ENCODE results near the gene TCF4. TPM values are rescaled to one million over a fixed set of nuclear protein-coding genes. Genes with fewer than 3 reads are reported as not detected.

Gene TCF4
- total RNA-seq, 1 donor from 2014 or later, result 115 TPM

GRCh38 chr18:55227771-55228170 is 360.2 kb downstream of the TCF4 start:
- no peaks in the 10 kb centered on the region for H4K20me1 ChIP-seq (ENCODE audit: insufficient read depth, low read length)
- DNase-seq (ENCODE audit: low read depth) (no peak), FAIRE-seq (no peak)
- peak overlapping the region; percentile 55 for H3K4me2 ChIP-seq (ENCODE audit: low read length)
- no peak for TF ChIP-seq EZH2 (IDR thresholded peaks at IDR 0.05; ENCODE audit: insufficient read depth, low read length)
- no peak for TF ChIP-seq CTCF (IDR thresholded peaks at IDR 0.05; ENCODE audit: insufficient read depth, low read depth, low read length)
- H3K9ac ChIP-seq (ENCODE audit: low read length), result peak overlapping the region; percentile 25
- no peaks in the 10 kb centered on the region for H3K79me2 ChIP-seq (ENCODE audit: insufficient read depth, low read length)
- peaks cover 9% of the 10 kb centered on the region for H3K36me3 Mint-ChIP-seq (ENCODE audit: low read depth, unreplicated experiment)
- H3K36me3 ChIP-seq (ENCODE audit: insufficient read depth, low read length), result peaks cover 22% of the 10 kb centered on the region
- no peaks in the 10 kb centered on the region for H3K9me3 Mint-ChIP-seq (ENCODE audit: unreplicated experiment)
- no peaks in the 10 kb centered on the region for H3K27me3 ChIP-seq (ENCODE audit: insufficient read depth, low read length)
- H3K4me1 ChIP-seq (ENCODE audit: insufficient read depth, low read length), result peaks cover 11% of the 10 kb centered on the region
- H3K27ac ChIP-seq (ENCODE audit: low read depth, low read length), result peak overlapping the region; percentile 39
- no peak overlapping the region for H2AFZ ChIP-seq (ENCODE audit: low read depth, low read length)
- H3K4me1 Mint-ChIP-seq (ENCODE audit: low read depth, unreplicated experiment), result peaks cover 8% of the 10 kb centered on the region
- H3K27ac Mint-ChIP-seq (ENCODE audit: unreplicated experiment), result peak overlapping the region; percentile 68
- no peak overlapping the region for H3K4me3 Mint-ChIP-seq (ENCODE audit: unreplicated experiment)
- no peak overlapping the region for H3K4me3 ChIP-seq (ENCODE audit: insufficient read depth, low read depth, low read length)
- no peaks in the 10 kb centered on the region for H3K27me3 Mint-ChIP-seq (ENCODE audit: low read depth, unreplicated experiment)
- no peaks in the 10 kb centered on the region for H3K9me3 ChIP-seq (ENCODE audit: insufficient read depth, low read depth, low read length)

- H3K36me3 ChIP-seq (ENCODE audit: insufficient read depth, low read length), result peaks cover 8% of the 10 kb centered on the region
- H3K36me3 Mint-ChIP-seq (ENCODE audit: low read depth, unreplicated experiment), result peaks cover 9% of the 10 kb centered on the region
- H3K4me2 ChIP-seq (ENCODE audit: low read length), result no peak overlapping the region
- no peak overlapping the region for H3K4me3 ChIP-seq (ENCODE audit: insufficient read depth, low read depth, low read length)
- H3K27ac Mint-ChIP-seq (ENCODE audit: unreplicated experiment), result no peak overlapping the region
- peaks cover 8% of the 10 kb centered on the region for H3K4me1 Mint-ChIP-seq (ENCODE audit: low read depth, unreplicated experiment)
- DNase-seq (ENCODE audit: low read depth) (no peak), FAIRE-seq (no peak)
- H3K9ac ChIP-seq (ENCODE audit: low read length), result no peak overlapping the region
- peaks cover 11% of the 10 kb centered on the region for H3K4me1 ChIP-seq (ENCODE audit: insufficient read depth, low read length)
- no peaks in the 10 kb centered on the region for H4K20me1 ChIP-seq (ENCODE audit: insufficient read depth, low read length)
- no peaks in the 10 kb centered on the region for H3K9me3 ChIP-seq (ENCODE audit: insufficient read depth, low read depth, low read length)
- no peaks in the 10 kb centered on the region for H3K9me3 Mint-ChIP-seq (ENCODE audit: unreplicated experiment)
- H3K4me3 Mint-ChIP-seq (ENCODE audit: unreplicated experiment), result no peak overlapping the region
- H3K27ac ChIP-seq (ENCODE audit: low read depth, low read length), result no peak overlapping the region
- no peak for TF ChIP-seq EZH2 (IDR thresholded peaks at IDR 0.05; ENCODE audit: insufficient read depth, low read length)
- TF ChIP-seq CTCF (IDR thresholded peaks at IDR 0.05; ENCODE audit: insufficient read depth, low read depth, low read length), result no peak
- H3K79me2 ChIP-seq (ENCODE audit: insufficient read depth, low read length), result no peaks in the 10 kb centered on the region
- H2AFZ ChIP-seq (ENCODE audit: low read depth, low read length), result no peak overlapping the region
- H3K27me3 ChIP-seq (ENCODE audit: insufficient read depth, low read length), result no peaks in the 10 kb centered on the region
- H3K27me3 Mint-ChIP-seq (ENCODE audit: low read depth, unreplicated experiment), result no peaks in the 10 kb centered on the region
Observed at GRCh38 chr18:55226044-55226443, 361.9 kb downstream of the TCF4 start.

DNA sequence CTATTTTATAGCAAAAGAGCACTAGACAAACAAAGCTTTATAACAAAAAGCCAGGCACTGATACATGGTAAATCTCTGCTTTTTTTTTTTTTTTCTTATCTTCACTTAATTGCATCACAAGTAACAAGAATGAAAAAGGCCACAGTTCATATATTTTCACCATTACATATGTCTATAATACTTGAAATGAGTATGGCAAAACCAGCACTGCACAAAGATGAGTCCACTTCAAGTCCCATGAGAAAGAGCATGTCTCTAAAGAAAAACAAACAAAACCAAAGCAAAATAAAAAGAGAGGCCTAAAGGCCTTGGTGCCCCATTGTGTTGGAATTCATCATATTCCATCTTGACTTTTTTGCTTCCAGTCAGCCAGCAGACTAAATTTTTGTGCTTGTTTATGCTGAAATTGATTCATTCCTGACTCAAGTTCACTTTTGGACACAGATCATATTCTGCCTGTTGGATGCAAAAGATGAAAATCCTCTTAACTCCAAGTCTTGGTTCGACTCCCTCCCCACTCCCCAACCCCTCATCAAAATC is 363.8 kb downstream of the TCF4 start:
- Histone ChIP-seq H3K4me1 (ENCODE audit: insufficient read depth, low read length) (peaks cover 11% of the 10 kb centered on the region), H3K9ac (ENCODE audit: low read length) (no peak overlapping the region), H4K20me1 (ENCODE audit: insufficient read depth, low read length) (no peaks in the 10 kb centered on the region), H3K27me3 (ENCODE audit: insufficient read depth, low read length) (no peaks in the 10 kb centered on the region), H3K36me3 (ENCODE audit: insufficient read depth, low read length) (peaks cover 5% of the 10 kb centered on the region), H3K79me2 (ENCODE audit: insufficient read depth, low read length) (no peaks in the 10 kb centered on the region), H3K4me2 (ENCODE audit: low read length) (no peak overlapping the region), H3K9me3 (ENCODE audit: insufficient read depth, low read depth, low read length) (no peaks in the 10 kb centered on the region), H2AFZ (ENCODE audit: low read depth, low read length) (no peak overlapping the region), H3K4me3 (ENCODE audit: insufficient read depth, low read depth, low read length) (no peak overlapping the region), H3K27ac (ENCODE audit: low read depth, low read length) (no peak overlapping the region)
- H3K9me3 Mint-ChIP-seq (ENCODE audit: unreplicated experiment), result no peaks in the 10 kb centered on the region
- DNase-seq (ENCODE audit: low read depth) (no peak), FAIRE-seq (no peak)
- H3K4me1 Mint-ChIP-seq (ENCODE audit: low read depth, unreplicated experiment), result peaks cover 8% of the 10 kb centered on the region
- no peak overlapping the region for H3K27ac Mint-ChIP-seq (ENCODE audit: unreplicated experiment)
- H3K36me3 Mint-ChIP-seq (ENCODE audit: low read depth, unreplicated experiment), result peaks cover 7% of the 10 kb centered on the region
- H3K4me3 Mint-ChIP-seq (ENCODE audit: unreplicated experiment), result no peak overlapping the region
- TF ChIP-seq CTCF (IDR thresholded peaks at IDR 0.05; ENCODE audit: insufficient read depth, low read depth, low read length), result no peak
- TF ChIP-seq EZH2 (IDR thresholded peaks at IDR 0.05; ENCODE audit: insufficient read depth, low read length), result no peak
- no peaks in the 10 kb centered on the region for H3K27me3 Mint-ChIP-seq (ENCODE audit: low read depth, unreplicated experiment)
